Ammon's horn (tissue), 1 donor: ENCODE data around the gene GALK2.
"Not testable (repeated sequence)": the region's sequence is repeated elsewhere in the genome, so short reads cannot be mapped to it uniquely, and the experiment has no call there.

Source experiments
- DNase-seq: peaks from one replicate; pipeline ENCODE4 v3.0.0-alpha.2; 2016; ENCODE audit warnings: low spot score

GALK2 gene

GRCh38 chr15:49164865-49165264 lies 5.2 kb upstream of the GALK2 start:
- DNase-seq, result no peak

DNA sequence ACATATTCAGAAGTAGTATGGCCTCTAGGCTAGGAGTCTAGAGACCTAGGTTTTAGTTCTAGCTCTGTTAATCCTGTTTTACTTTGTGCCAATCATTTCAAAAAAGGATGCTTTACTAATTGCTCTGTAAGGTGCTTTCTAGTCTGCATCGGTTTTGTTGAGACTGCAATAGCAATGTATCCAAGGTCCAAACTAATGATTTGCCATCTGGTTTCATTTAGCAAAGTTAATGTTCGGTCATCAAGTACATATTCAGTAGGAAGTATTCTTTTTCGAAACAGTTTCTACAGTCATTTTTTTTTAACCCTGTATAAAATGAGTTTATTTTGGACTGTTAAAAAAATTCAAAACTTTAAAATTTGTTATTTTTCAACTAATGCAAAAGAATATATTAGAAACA lies 2.0 kb upstream of the GALK2 start:
- DNase-seq, result no peak

GRCh38 chr15:49171790-49172189 lies 1.7 kb downstream of the GALK2 start:
- DNase-seq, result no peak

DNA sequence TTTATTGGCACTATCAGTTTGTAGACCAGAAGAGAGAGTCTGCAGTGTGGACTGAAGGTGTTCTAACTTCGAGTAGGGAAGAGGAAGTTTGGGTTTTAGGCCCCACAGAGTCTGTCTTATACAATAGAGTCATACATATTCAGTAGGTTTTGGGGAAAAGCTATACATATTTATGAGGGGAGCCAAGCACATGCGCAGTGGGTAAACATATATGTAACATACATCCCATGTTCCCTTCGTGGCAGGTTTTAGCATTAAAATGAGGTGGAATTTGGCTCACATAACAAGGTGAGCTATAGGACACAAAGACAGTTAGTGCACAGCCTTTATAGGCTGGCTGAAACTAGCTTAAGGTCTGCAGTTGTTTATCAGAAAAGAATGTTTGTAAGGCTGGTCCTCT lies 4.9 kb downstream of the GALK2 start:
- no peak for DNase-seq

- DNase-seq, result not testable (repeated sequence)
These were observed 5.7 kb downstream of the GALK2 start for GRCh38 chr15:49175582-49176397.

DNA sequence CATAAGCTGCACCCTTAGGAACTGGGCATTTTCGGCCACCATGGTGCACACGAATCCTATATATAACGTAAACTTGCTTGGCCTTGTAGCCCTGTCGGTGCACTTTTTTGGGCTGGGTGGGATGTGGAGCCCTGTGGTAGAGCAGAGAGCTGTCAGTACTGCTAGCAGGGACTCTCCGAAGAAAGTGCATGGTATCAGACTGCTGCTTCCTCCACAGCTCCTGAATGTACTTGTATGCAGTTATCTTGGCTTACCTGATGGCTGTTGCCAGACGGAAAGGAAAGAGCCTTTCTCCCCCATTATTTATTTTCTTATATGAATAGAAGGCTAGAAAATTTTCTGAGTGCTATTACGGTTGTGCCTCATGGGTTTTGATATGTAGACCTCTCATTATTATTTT lies 8.4 kb downstream of the GALK2 start:
- no peak for DNase-seq

GRCh38 chr15:49179433-49180190 lies 9.6 kb downstream of the GALK2 start:
- DNase-seq, result no peak

DNA sequence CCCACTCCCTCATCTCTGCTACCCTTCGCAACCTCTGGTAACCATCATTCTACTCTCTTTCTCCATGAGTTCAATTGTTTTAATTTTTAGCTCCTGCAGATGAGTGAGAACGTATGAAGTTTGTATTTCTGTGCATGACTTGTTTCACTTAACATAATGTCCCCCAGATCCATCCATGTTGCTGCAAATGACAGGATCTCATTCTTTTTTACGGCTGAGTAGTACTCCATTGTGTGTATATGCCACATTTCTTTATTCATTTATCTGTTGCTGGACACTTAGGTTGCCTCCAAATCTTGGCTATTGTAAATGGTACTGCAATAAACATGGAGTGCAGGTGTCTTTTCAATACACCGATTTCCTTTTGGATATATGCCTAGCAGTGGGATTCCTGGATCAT lies 12.1 kb downstream of the GALK2 start:
- no peak for DNase-seq

- DNase-seq, result not testable (repeated sequence)
These were observed 13.7 kb downstream of the GALK2 start for GRCh38 chr15:49183741-49184140.

GRCh38 chr15:49185473-49185872 lies 15.4 kb downstream of the GALK2 start:
- DNase-seq, result no peak

- no peak for DNase-seq
These were observed 17.6 kb downstream of the GALK2 start for GRCh38 chr15:49187549-49188245.

- no peak for DNase-seq
These were observed 18.9 kb downstream of the GALK2 start for GRCh38 chr15:49188933-49189332.

DNA sequence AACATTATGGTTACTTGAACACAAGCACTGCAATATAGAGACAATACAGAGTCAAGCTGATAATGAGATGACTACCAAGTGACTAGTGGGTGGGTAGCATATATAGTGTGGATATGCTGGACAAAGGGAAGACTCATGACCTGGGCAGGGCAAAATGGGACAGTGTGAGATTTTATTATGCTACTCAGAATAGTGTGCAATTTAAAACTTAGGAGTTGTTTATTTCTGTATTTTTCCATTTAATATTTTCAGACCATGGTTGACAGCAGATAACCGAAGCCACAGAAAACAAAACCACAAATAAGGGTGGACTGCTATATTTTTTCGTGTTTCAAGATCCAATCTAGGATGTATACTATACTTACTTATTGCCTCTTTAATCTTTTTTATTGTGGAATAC lies 19.6 kb downstream of the GALK2 start:
- no peak for DNase-seq

- no peak for DNase-seq
These were observed 20.5 kb downstream of the GALK2 start for GRCh38 chr15:49190586-49190985.

DNA sequence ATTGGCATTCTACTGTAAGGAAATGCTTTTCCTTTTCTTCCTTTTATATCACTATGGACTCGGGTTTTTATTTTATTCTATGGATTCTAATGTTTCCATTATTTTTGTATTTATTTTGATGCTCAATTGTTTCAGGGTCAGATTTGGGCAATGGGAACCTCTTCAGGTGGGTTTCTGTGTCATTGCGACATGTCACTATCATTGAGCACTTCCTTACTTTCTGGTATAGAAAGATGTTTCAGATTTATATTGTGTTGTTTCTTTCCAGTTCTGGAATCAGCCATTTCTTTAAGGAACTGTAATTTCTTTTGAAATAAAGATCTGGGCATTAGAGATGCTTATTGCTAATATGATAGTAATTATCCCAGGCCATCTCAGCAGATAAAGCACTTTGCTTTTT lies 21.8 kb downstream of the GALK2 start:
- DNase-seq, result no peak

- DNase-seq, result no peak
These were observed 26.8 kb downstream of the GALK2 start for GRCh38 chr15:49196856-49197255.

GRCh38 chr15:49199666-49200065 lies 29.6 kb downstream of the GALK2 start:
- no peak for DNase-seq

DNA sequence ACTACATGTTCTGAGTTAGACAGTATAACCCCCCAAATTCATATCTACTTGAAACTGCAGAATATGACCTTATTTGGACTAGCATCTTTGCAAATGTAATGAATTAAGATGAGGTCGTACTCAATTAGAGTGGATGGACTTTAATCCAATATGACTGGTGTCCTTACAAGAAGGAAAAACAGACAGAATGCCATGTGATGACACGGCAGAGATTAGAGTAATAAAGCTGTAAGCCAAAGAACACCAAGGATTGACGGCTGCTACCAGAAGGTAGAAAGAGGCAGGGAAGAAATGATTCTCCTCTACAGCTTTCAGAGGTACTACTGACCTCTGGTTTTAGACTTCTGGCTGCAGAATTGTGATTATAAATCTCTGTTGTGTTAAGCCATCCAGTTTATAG lies 30.3 kb downstream of the GALK2 start:
- no peak for DNase-seq

- DNase-seq, result not testable (repeated sequence)
These were observed 38.1 kb downstream of the GALK2 start for GRCh38 chr15:49208102-49208501.

DNA sequence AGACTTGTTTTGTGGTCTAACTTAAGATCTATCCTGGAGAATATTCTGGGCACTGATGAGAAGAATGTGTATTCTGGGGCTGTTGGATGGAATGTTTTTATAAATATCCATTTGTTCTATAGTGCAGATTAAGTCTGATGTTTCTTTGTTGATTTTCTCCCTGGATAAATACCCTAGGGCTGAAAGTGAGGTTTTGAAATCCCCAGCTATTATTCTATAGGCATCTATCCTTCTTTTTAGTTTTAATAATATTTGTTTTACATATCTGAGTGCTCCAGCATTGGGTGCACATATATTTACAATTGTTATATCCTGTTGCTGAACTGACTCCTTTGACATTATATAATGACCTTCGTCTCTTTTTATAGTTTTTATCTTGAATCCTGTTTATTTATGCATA lies 42.9 kb downstream of the GALK2 start:
- DNase-seq, result no peak

- DNase-seq, result no peak
These were observed 46.0 kb downstream of the GALK2 start for GRCh38 chr15:49215768-49216739.
